Smooth muscle cell (in vitro differentiated cells): ENCODE data around the gene LRTM2. TPM values are rescaled to one million over a fixed set of nuclear protein-coding genes. Genes with fewer than 3 reads are reported as not detected.

Experiments
- DNase-seq: peaks from one replicate; lab custom pipeline; 2025; ENCODE audit not compliant: unreplicated experiment; lab: John Stamatoyannopoulos, UW
- H2AFZ ChIP-seq: fragments of 200-600 bp; sonication (generic); 2 replicates; pipeline ENCODE4 v1.6.0; 2016; ENCODE audit warnings: antibody characterized with exemption, low read depth, mild to moderate bottlenecking
- H3F3A ChIP-seq: fragments of 200-600 bp; sonication (generic); 2 replicates; pipeline ENCODE4 v1.6.0; 2017; ENCODE audit warnings: antibody characterized with exemption, low read depth
- H3K27ac ChIP-seq: fragments of 200-600 bp; sonication (generic); 2 replicates; pipeline ENCODE4 v1.5.1; 2016; ENCODE audit warnings: low read depth, mild to moderate bottlenecking
- H3K27me3 ChIP-seq: fragments of 200-600 bp; sonication (generic); 2 replicates; pipeline ENCODE4 v1.6.1; 2016; ENCODE audit warnings: low read depth, mild to moderate bottlenecking
- H3K36me3 ChIP-seq: fragments of 200-600 bp; sonication (generic); 2 replicates; pipeline ENCODE4 v1.5.1; 2016; ENCODE audit warnings: low read depth
- H3K4me1 ChIP-seq: fragments of 200-600 bp; sonication (generic); 2 replicates; pipeline ENCODE4 v1.5.1; 2016; ENCODE audit warnings: low read depth
- H3K4me2 ChIP-seq: fragments of 200-600 bp; sonication (generic); 2 replicates; pipeline ENCODE4 v1.6.0; 2016; ENCODE audit warnings: mild to moderate bottlenecking
- H3K4me3 ChIP-seq: fragments of 200-600 bp; sonication (generic); 2 replicates; pipeline ENCODE4 v1.5.1; 2016; ENCODE audit warnings: mild to moderate bottlenecking
- H3K79me2 ChIP-seq: fragments of 200-600 bp; sonication (generic); 2 replicates; pipeline ENCODE4 v1.6.0; 2016; ENCODE audit warnings: low read depth, mild to moderate bottlenecking
- H3K9ac ChIP-seq: fragments of 200-600 bp; sonication (generic); 2 replicates; pipeline ENCODE4 v1.6.0; 2016; ENCODE audit warnings: low read depth
- H3K9me3 ChIP-seq: fragments of 200-600 bp; sonication (generic); replicated peaks from 2 replicates; pipeline ENCODE4 v1.5.1; 2016; ENCODE audit warnings: low read depth
- H4K20me1 ChIP-seq: fragments of 200-600 bp; sonication (generic); 2 replicates; pipeline ENCODE4 v1.6.0; 2016; ENCODE audit warnings: low read depth
- whole genome bisulfite sequencing: methylation state at CpG from one replicate; pipeline ENCODE4 v1.1.7; 2016; ENCODE audit warnings: low lambda C conversion rate; 5-methylcytosine and 5-hydroxymethylcytosine counted together
- polyA plus RNA-seq: library from polyadenylated mRNA; unstranded; fragments of >200 nt; fragmentation: Nextera tagmentation; extraction: Ambion mirVana; gene quantifications from 2 replicates; pipeline ENCODE4 v1.2.1, GENCODE V29; 2016
- total RNA-seq: library from RNA; depleted of rRNA; stranded (reverse); fragments of >200 nt; gene quantifications from 2 replicates; pipeline ENCODE4 v1.2.3, GENCODE V29; 2014
- TF ChIP-seq, protein P1 (sequence below): fragments of 200-600 bp; sonication (generic); IDR thresholded peaks from 2 replicates; pipeline ENCODE4 v1.5.1; 2017; ENCODE audit warnings: borderline replicate concordance, mild to moderate bottlenecking, antibody characterized with exemption; ENCODE audit not compliant: insufficient read depth, poor library complexity, severe bottlenecking

Gene LRTM2
- total and polyA plus RNA-seq, 2 experiments from 2014 or later: not detected

- no peak for DNase-seq
- Histone ChIP-seq H3K9me3 (no peaks in the 10 kb centered on the region), H3K27me3 (no peaks in the 10 kb centered on the region), H3K27ac (no peak overlapping the region), H3K79me2 (no peaks in the 10 kb centered on the region), H4K20me1 (no peaks in the 10 kb centered on the region), H3K4me1 (no peaks in the 10 kb centered on the region), H2AFZ (no peak overlapping the region), H3K4me3 (no peak overlapping the region), H3K36me3 (no peaks in the 10 kb centered on the region), H3K9ac (no peak overlapping the region), H3F3A (no peaks in the 10 kb centered on the region), H3K4me2 (no peak overlapping the region)
- TF ChIP-seq, protein P1, sequence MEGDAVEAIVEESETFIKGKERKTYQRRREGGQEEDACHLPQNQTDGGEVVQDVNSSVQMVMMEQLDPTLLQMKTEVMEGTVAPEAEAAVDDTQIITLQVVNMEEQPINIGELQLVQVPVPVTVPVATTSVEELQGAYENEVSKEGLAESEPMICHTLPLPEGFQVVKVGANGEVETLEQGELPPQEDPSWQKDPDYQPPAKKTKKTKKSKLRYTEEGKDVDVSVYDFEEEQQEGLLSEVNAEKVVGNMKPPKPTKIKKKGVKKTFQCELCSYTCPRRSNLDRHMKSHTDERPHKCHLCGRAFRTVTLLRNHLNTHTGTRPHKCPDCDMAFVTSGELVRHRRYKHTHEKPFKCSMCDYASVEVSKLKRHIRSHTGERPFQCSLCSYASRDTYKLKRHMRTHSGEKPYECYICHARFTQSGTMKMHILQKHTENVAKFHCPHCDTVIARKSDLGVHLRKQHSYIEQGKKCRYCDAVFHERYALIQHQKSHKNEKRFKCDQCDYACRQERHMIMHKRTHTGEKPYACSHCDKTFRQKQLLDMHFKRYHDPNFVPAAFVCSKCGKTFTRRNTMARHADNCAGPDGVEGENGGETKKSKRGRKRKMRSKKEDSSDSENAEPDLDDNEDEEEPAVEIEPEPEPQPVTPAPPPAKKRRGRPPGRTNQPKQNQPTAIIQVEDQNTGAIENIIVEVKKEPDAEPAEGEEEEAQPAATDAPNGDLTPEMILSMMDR: no peak
- WGBS: 95% methylated on average over 19 of the region's 19 CpGs
These were observed 62.6 kb downstream of the LRTM2 start for GRCh38 chr12:1882850-1883470.

DNA sequence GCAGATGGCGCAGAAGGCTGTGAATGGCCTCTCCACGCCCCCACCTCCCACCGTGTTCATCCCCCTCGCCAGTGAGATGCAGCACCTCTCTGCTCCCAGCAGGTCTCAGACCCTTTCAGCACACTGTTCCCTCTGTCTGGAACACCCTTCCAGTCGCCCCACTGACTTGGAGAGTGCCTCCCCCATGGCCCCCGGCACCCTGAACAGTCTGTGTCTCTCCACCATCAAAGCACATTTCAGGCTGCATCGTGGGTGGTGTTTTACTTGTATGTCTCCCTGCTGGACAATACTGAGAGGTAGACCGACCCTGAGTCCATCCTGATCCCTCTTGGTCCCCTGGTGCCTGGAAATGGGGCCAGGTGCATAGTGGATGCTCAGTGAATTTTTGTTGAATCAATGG lies 63.1 kb downstream of the LRTM2 start:
- no peaks in the 10 kb centered on the region for H3K4me1 ChIP-seq
- 91% methylated on average over 8 of the region's 8 CpGs for WGBS
- no peak overlapping the region for H3K4me2 ChIP-seq
- no peaks in the 10 kb centered on the region for H3K27me3 ChIP-seq
- no peaks in the 10 kb centered on the region for H3F3A ChIP-seq
- no peaks in the 10 kb centered on the region for H3K9me3 ChIP-seq
- no peaks in the 10 kb centered on the region for H3K36me3 ChIP-seq
- no peak for DNase-seq
- no peaks in the 10 kb centered on the region for H4K20me1 ChIP-seq
- H3K27ac ChIP-seq: no peak overlapping the region
- H3K9ac ChIP-seq: no peak overlapping the region
- no peak overlapping the region for H2AFZ ChIP-seq
- H3K79me2 ChIP-seq: no peaks in the 10 kb centered on the region
- H3K4me3 ChIP-seq: no peak overlapping the region
- TF ChIP-seq, protein P1: no peak

GRCh38 chr12:1884651-1885050 lies 64.3 kb downstream of the LRTM2 start:
- H3F3A ChIP-seq: no peaks in the 10 kb centered on the region
- H3K27ac ChIP-seq: no peak overlapping the region
- no peak for DNase-seq
- no peak overlapping the region for H3K4me2 ChIP-seq
- H3K27me3 ChIP-seq: no peaks in the 10 kb centered on the region
- TF ChIP-seq, protein P1: no peak
- WGBS: 88% methylated on average over 9 of the region's 9 CpGs
- no peak overlapping the region for H3K4me3 ChIP-seq
- no peak overlapping the region for H2AFZ ChIP-seq
- H3K9me3 ChIP-seq: no peaks in the 10 kb centered on the region
- no peaks in the 10 kb centered on the region for H4K20me1 ChIP-seq
- no peaks in the 10 kb centered on the region for H3K36me3 ChIP-seq
- no peaks in the 10 kb centered on the region for H3K79me2 ChIP-seq
- H3K4me1 ChIP-seq: no peaks in the 10 kb centered on the region
- H3K9ac ChIP-seq: no peak overlapping the region

DNA sequence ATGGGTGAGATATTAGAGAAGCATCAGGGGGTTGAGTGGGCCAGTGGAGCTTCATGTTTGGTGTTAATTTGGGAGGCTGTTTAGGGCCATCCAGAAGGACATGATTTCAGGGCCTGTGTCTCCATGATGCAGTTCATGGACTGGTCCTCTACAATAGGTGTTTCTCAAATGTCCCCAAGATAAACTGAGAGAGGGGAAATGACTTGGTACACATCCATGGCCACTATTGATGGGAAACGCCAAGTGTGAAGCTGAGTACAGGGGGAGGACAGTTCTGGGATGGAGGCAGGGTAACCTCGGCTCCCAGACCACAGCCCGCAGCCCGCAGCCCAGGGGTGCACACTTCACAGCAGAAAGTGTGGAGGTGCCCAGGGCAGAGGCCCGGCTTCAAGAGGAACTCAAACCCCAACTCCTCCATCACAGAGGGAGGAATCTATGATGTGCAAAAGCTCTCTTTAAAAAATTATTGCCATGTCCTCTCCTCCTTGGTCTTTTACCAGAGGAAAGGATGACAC lies 64.8 kb downstream of the LRTM2 start:
- H4K20me1 ChIP-seq: no peaks in the 10 kb centered on the region

More for the DNA sequence above, 64.8 kb downstream of the LRTM2 start:
- Histone ChIP-seq H3K4me2 (no peak overlapping the region), H2AFZ (no peak overlapping the region), H3K36me3 (no peaks in the 10 kb centered on the region), H3K9me3 (no peaks in the 10 kb centered on the region), H3K27ac (no peak overlapping the region), H3K9ac (no peak overlapping the region), H3K79me2 (no peaks in the 10 kb centered on the region), H3K4me1 (no peaks in the 10 kb centered on the region), H3K4me3 (no peak overlapping the region), H3K27me3 (no peaks in the 10 kb centered on the region), H3F3A (no peaks in the 10 kb centered on the region)
- no peak for DNase-seq
- 90% methylated on average over 5 of the region's 5 CpGs for WGBS
- TF ChIP-seq, protein P1: no peak
